ENCODE measurements around the gene DAGLA.

DNA sequence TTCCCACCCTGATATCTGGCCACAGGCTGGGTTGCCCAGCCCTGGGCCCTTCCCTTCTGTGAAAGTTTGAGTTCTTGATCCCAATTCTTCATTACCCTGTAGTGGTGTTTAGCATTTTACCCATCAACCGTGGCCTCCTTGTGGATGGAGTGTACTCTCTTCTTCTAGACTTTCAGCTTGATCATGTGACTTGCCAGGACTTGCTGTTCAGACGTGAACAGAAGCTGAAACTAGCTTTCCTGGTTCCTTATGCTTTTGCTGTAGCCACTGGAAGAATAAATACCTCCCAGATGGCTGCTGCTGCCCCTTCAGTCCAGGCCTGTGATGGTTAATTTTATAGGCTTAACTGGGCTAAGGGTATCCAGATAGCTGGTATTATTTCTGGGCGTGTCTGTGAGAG lies 32.7 kb upstream of the DAGLA start:
- TF ChIP-seq EZH2 (IDR thresholded peaks at IDR 0.05; ENCODE audit: insufficient read depth, poor library complexity, severe bottlenecking) (no peak), EZH2phosphoT487 (IDR thresholded peaks at IDR 0.05; ENCODE audit: insufficient read depth, low read depth) (no peak)

Measured in GM23248 (cell line).